Naive thymus-derived CD8-positive, alpha-beta T cell (primary cell): Measurements from ENCODE around the gene PTX4. TPM values are rescaled to one million over a fixed set of nuclear protein-coding genes. Genes with fewer than 3 reads are reported as not detected.

Source experiments
- ATAC-seq, 2 donors: fragments of 150-1000 bp; cut with Tn5 transposase in 1 of 2; sonication (Bioruptor Pico), chemical (Tn5 transposase) in 1 of 2; 1 replicate in 1 of 2; 2 replicates in 1 of 2; pipeline ENCODE4 v1.10.0; 2021; ENCODE audit warnings: mild to moderate bottlenecking in 2 of 2, moderate library complexity in 2 of 2
- POLR2A ChIA-PET: fragments of 350-600 bp; sonication (Branson Sonifier 250); formaldehyde crosslinking; loops from one replicate; lab custom pipeline; 2021; ENCODE audit warnings: antibody characterized with exemption; lab: Charles Lee
- DNase-seq, 10 donors: peaks; one replicate each; pipeline versions ENCODE4 v3.0.0 to v3.0.0-alpha.2; 2020 to 2022
- H3K27ac Mint-ChIP-seq, 10 donors: one replicate each; pipeline ENCODE4 v1.8.0; 2020 to 2022; ENCODE audit warnings: mild to moderate bottlenecking in 10 of 10, mixed read lengths in 10 of 10, moderate library complexity in 4 of 10, inconsistent platforms in 1 of 10
- H3K27me3 Mint-ChIP-seq, 5 donors: one replicate each; pipeline ENCODE4 v1.8.0; 2021 to 2022; ENCODE audit warnings: mixed read lengths in 5 of 5
- H3K36me3 Mint-ChIP-seq, 3 donors: one replicate each; pipeline ENCODE4 v1.8.0; 2020 to 2022; ENCODE audit warnings: mixed read lengths in 3 of 3, mild to moderate bottlenecking in 2 of 3, inconsistent platforms in 1 of 3
- H3K4me1 Mint-ChIP-seq, 4 donors: one replicate each; pipeline ENCODE4 v1.8.0; 2021 to 2022; ENCODE audit warnings: mixed read lengths in 4 of 4
- H3K4me3 Mint-ChIP-seq, 10 donors: one replicate each; pipeline ENCODE4 v1.8.0; 2020 to 2022; ENCODE audit warnings: mild to moderate bottlenecking in 10 of 10, mixed read lengths in 10 of 10, moderate library complexity in 6 of 10, inconsistent platforms in 1 of 10
- H3K9me3 Mint-ChIP-seq, 9 donors: one replicate each; pipeline ENCODE4 v1.8.0; 2020 to 2022; ENCODE audit warnings: mixed read lengths in 9 of 9, mild to moderate bottlenecking in 3 of 9, inconsistent platforms in 1 of 9, moderate library complexity in 1 of 9
- polyA plus RNA-seq, 3 donors: library from polyadenylated mRNA; unstranded; fragments of 300-500 nt; fragmentation: Illumina TruSeq; gene quantifications; one replicate each; pipeline ENCODE4 v1.2.3, GENCODE V29; 2021
- total RNA-seq, 8 experiments: library from RNA in 2 of 8; stranded (reverse) in 2 of 8; gene quantifications; one replicate each; pipeline ENCODE4 v1.2.3 and lab custom pipeline; 2021 to 2026

PTX4 gene
- total and polyA plus RNA-seq, 5 experiments from 2014 or later = not detected

GRCh38 chr16:1496464-1496863 is 7.7 kb upstream of the PTX4 start:
- peak overlapping the region in 4 of 10 donors; percentile 43 to 76 (median 68) for H3K27ac Mint-ChIP-seq
- no peaks in the 10 kb centered on the region for H3K27me3 Mint-ChIP-seq
- peaks cover 2 to 28% (median 15%) of the 10 kb centered on the region in 4 donors for H3K4me1 Mint-ChIP-seq
- no peak for DNase-seq
- POLR2A ChIA-PET = interaction anchor here (0.5 to 1.0 kb wide), 2 partner anchors 75 to 330 kb away, joined by 3 to 4 read pairs; no protein-coding TSS in a partner anchor
- H3K4me3 Mint-ChIP-seq = peak overlapping the region in 4 of 10 donors; percentile 8 to 60 (median 37)
- peaks cover 0 to 23% (median 0%) of the 10 kb centered on the region in 3 donors for H3K36me3 Mint-ChIP-seq
- no peak for ATAC-seq
- H3K9me3 Mint-ChIP-seq = no peaks in the 10 kb centered on the region

GRCh38 chr16:1495889-1496262 is 7.1 kb upstream of the PTX4 start:
- Mint-ChIP-seq H3K27me3 (no peaks in the 10 kb centered on the region), H3K9me3 (no peaks in the 10 kb centered on the region), H3K36me3 (peaks cover 0 to 22% (median 0%) of the 10 kb centered on the region in 3 donors), H3K4me3 (peak overlapping the region in 3 of 10 donors; percentile 14 to 21 (median 19)), H3K4me1 (peaks cover 2 to 33% (median 15%) of the 10 kb centered on the region in 4 donors), H3K27ac (no peak overlapping the region)
- ATAC-seq (no peak), DNase-seq (no peak)
- POLR2A ChIA-PET = interaction anchor here (0.6 to 1.0 kb wide), 2 partner anchors 22 to 330 kb away, joined by 3 read pairs; no protein-coding TSS in a partner anchor

- Mint-ChIP-seq H3K9me3 (no peaks in the 10 kb centered on the region), H3K27me3 (no peaks in the 10 kb centered on the region), H3K4me3 (peak overlapping the region in 7 of 10 donors; percentile 21 to 55 (median 41)), H3K36me3 (peaks cover 0 to 22% (median 0%) of the 10 kb centered on the region in 3 donors), H3K27ac (peak overlapping the region in 2 of 10 donors; percentile 22 to 29), H3K4me1 (peaks cover 2 to 33% (median 15%) of the 10 kb centered on the region in 4 donors)
- POLR2A ChIA-PET = interaction anchor here (0.6 to 3.9 kb wide), 2 partner anchors 22 to 39 kb away, joined by 3 to 37 read pairs; partner anchors contain the start of gene TMEM204
- ATAC-seq (no peak), DNase-seq (no peak)
These were observed 6.6 kb upstream of the PTX4 start for GRCh38 chr16:1495211-1495888.

GRCh38 chr16:1494711-1495110 is 6.0 kb upstream of the PTX4 start:
- POLR2A ChIA-PET = interaction anchor here (0.6 to 3.9 kb wide), 3 partner anchors 31 to 229 kb away, joined by 3 to 37 read pairs (median 4); partner anchors contain the start of gene TMEM204

GRCh38 chr16:1494129-1494640 is 5.4 kb upstream of the PTX4 start:
- Mint-ChIP-seq H3K27ac (peak overlapping the region in 6 of 10 donors; percentile 26 to 100 (median 70)), H3K36me3 (peaks cover 0 to 22% (median 0%) of the 10 kb centered on the region in 3 donors), H3K27me3 (no peaks in the 10 kb centered on the region), H3K4me3 (peak overlapping the region; percentile 76 to 99 (median 92)), H3K4me1 (peaks cover 2 to 33% (median 15%) of the 10 kb centered on the region in 4 donors), H3K9me3 (no peaks in the 10 kb centered on the region)
- POLR2A ChIA-PET = interaction anchor here (0.6 to 3.9 kb wide), 7 partner anchors 31 to 229 kb away, joined by 3 to 37 read pairs (median 5); partner anchors contain the start of genes TMEM204 and UQCC4
- DNase-seq = no peak
- ATAC-seq = no peak

More at GRCh38 chr16:1494711-1495110, 6.0 kb upstream of the PTX4 start:
- Mint-ChIP-seq H3K9me3 (no peaks in the 10 kb centered on the region), H3K4me1 (peaks cover 2 to 33% (median 15%) of the 10 kb centered on the region in 4 donors), H3K4me3 (peak overlapping the region; percentile 76 to 99 (median 92)), H3K36me3 (peaks cover 0 to 22% (median 0%) of the 10 kb centered on the region in 3 donors), H3K27me3 (no peaks in the 10 kb centered on the region), H3K27ac (peak overlapping the region in 2 of 10 donors; percentile 21 to 29)
- no peak for ATAC-seq
- DNase-seq = no peak

- DNase-seq = peak in 1 of 10 donors; percentile 10
- H3K4me3 Mint-ChIP-seq = peak overlapping the region; percentile 76 to 99 (median 92)
- H3K27me3 Mint-ChIP-seq = no peaks in the 10 kb centered on the region
- no peaks in the 10 kb centered on the region for H3K9me3 Mint-ChIP-seq
- H3K36me3 Mint-ChIP-seq = peaks cover 0 to 20% (median 0%) of the 10 kb centered on the region in 3 donors
- ATAC-seq = peak; percentile 3 to 15
- peaks cover 2 to 33% (median 15%) of the 10 kb centered on the region in 4 donors for H3K4me1 Mint-ChIP-seq
- peak overlapping the region in 9 of 10 donors; percentile 26 to 100 (median 85) for H3K27ac Mint-ChIP-seq
- POLR2A ChIA-PET = interaction anchor here (1.1 to 3.9 kb wide), 8 partner anchors 18 to 289 kb away, joined by 3 to 37 read pairs (median 7); partner anchors contain the start of genes NUBP2, SPSB3, TMEM204 and UQCC4
These were observed 5.0 kb upstream of the PTX4 start for GRCh38 chr16:1493746-1494094.

- POLR2A ChIA-PET = interaction anchor here (0.6 to 3.9 kb wide), 23 partner anchors 9 to 436 kb away, joined by 3 to 37 read pairs (median 4); partner anchors contain the start of genes CRAMP1, IFT140, JPT2 and MAPK8IP3
- peak; percentile 76 to 96 (median 90) for DNase-seq
- peaks cover 2 to 33% (median 15%) of the 10 kb centered on the region in 4 donors for H3K4me1 Mint-ChIP-seq
- H3K4me3 Mint-ChIP-seq = peak within 1 kb of the TSS; percentile 91 to 99 (median 97)
- H3K27me3 Mint-ChIP-seq = no peaks in the 10 kb centered on the region
- peak; percentile 88 for ATAC-seq
- H3K9me3 Mint-ChIP-seq = no peaks in the 10 kb centered on the region
- H3K27ac Mint-ChIP-seq = peak within 1 kb of the TSS; percentile 97 to 100 (median 100)
- peaks cover 0 to 16% (median 0%) of the 10 kb centered on the region in 3 donors for H3K36me3 Mint-ChIP-seq
These were observed 4.4 kb upstream of the PTX4 start, which contains the start of gene TELO2 for GRCh38 chr16:1492923-1493745. Gene TELO2 (plus strand): TSS chr16:1493360. CDS start chr16:1494282, 922 bp downstream.

- peaks cover 2 to 33% (median 15%) of the 10 kb centered on the region in 4 donors for H3K4me1 Mint-ChIP-seq
- H3K27ac Mint-ChIP-seq = peak overlapping the region; percentile 97 to 100 (median 100)
- H3K4me3 Mint-ChIP-seq = peak overlapping the region; percentile 91 to 99 (median 97)
- ATAC-seq (no peak), DNase-seq (peak in 2 of 10 donors; percentile 3 to 8)
- no peaks in the 10 kb centered on the region for H3K9me3 Mint-ChIP-seq
- H3K36me3 Mint-ChIP-seq = peaks cover 0 to 8% (median 0%) of the 10 kb centered on the region in 3 donors
- POLR2A ChIA-PET = interaction anchor here (0.6 to 3.9 kb wide), 20 partner anchors 10 to 409 kb away, joined by 3 to 37 read pairs (median 4); partner anchors contain the start of genes CRAMP1, IFT140, JPT2 and MAPK8IP3
- H3K27me3 Mint-ChIP-seq = no peaks in the 10 kb centered on the region
These were observed 3.6 kb upstream of the PTX4 start for GRCh38 chr16:1492082-1492922.

- DNase-seq = no peak
- no peak for ATAC-seq
- Mint-ChIP-seq H3K36me3 (no peaks in the 10 kb centered on the region), H3K27ac (peak overlapping the region in 9 of 10 donors; percentile 41 to 100 (median 80)), H3K4me1 (peaks cover 2 to 29% (median 15%) of the 10 kb centered on the region in 4 donors), H3K4me3 (peak overlapping the region in 2 of 10 donors; percentile 26 to 40), H3K9me3 (no peaks in the 10 kb centered on the region), H3K27me3 (no peaks in the 10 kb centered on the region)
- POLR2A ChIA-PET = interaction anchor here (2.4 to 3.9 kb wide), 2 partner anchors 15 to 43 kb away, joined by 15 to 37 read pairs; partner anchors contain the start of gene TMEM204
These were observed 2.6 kb upstream of the PTX4 start for GRCh38 chr16:1491327-1491726.

GRCh38 chr16:1489077-1489476 is 333 bp upstream of the PTX4 start:
- Mint-ChIP-seq H3K36me3 (no peaks in the 10 kb centered on the region), H3K27ac (no peak overlapping the region), H3K9me3 (no peaks in the 10 kb centered on the region), H3K4me1 (peaks cover 2 to 19% (median 12%) of the 10 kb centered on the region in 4 donors), H3K4me3 (peak overlapping the region in 1 of 10 donors; percentile 28), H3K27me3 (no peaks in the 10 kb centered on the region)
- ATAC-seq (no peak), DNase-seq (no peak)
- POLR2A ChIA-PET = no interaction called here
